H1 (cell line): Measurements from ENCODE around the gene PIAS1.

Experiments
- ATF3 ChIP-seq: IDR thresholded peaks from 2 replicates; pipeline ENCODE4 v1.6.1; 2011; ENCODE audit warnings: low read depth, mild to moderate bottlenecking, low read length; ENCODE audit not compliant: insufficient read depth
- CTCF ChIP-seq, 3 experiments: IDR thresholded peaks; 1 replicate in 2 of 3; 2 replicates in 1 of 3; pipeline versions ENCODE4 v1.5.1 to v1.6.1; 2011; ENCODE audit warnings: low read length in 3 of 3, mild to moderate bottlenecking in 3 of 3, inconsistent platforms in 2 of 3, low read depth in 1 of 3, moderate library complexity in 1 of 3; ENCODE audit not compliant: insufficient read depth in 1 of 3; ENCODE audit errors: control extremely low read depth in 1 of 3
- EP300 ChIP-seq, 2 experiments: IDR thresholded peaks; 1 replicate in 1 of 2; 2 replicates in 1 of 2; pipeline ENCODE4 v1.6.1; 2011 to 2012; ENCODE audit warnings: low read depth in 2 of 2, low read length in 2 of 2, mild to moderate bottlenecking in 2 of 2, borderline replicate concordance in 1 of 2, inconsistent platforms in 1 of 2, moderate library complexity in 1 of 2
- EZH2 ChIP-seq: fragments of 200-600 bp; sonication (generic); IDR thresholded peaks from 2 replicates; pipeline ENCODE4 v1.7.1; 2012; ENCODE audit warnings: low read depth, mild to moderate bottlenecking, moderate library complexity, low read length, inconsistent platforms; ENCODE audit not compliant: severe bottlenecking
- MAFK ChIP-seq: IDR thresholded peaks from 2 replicates; pipeline ENCODE4 v1.6.1; 2012; ENCODE audit warnings: low read depth, mild to moderate bottlenecking, improper control_type of control experiment, low read length
- MAX ChIP-seq: IDR thresholded peaks from 2 replicates; pipeline ENCODE4 v1.6.1; 2012; ENCODE audit warnings: inconsistent platforms
- POLR2AphosphoS5 ChIP-seq: IDR thresholded peaks from 2 replicates; pipeline ENCODE4 v1.6.1; 2011; ENCODE audit warnings: low read depth, low read length
- SP1 ChIP-seq: IDR thresholded peaks from 2 replicates; pipeline ENCODE4 v1.6.1; 2011; ENCODE audit warnings: low read depth, low read length
- SP4 ChIP-seq: IDR thresholded peaks from 2 replicates; pipeline ENCODE4 v1.6.1; 2012; ENCODE audit warnings: low read length, inconsistent platforms
- SUZ12 ChIP-seq: fragments of 200-600 bp; sonication (generic); IDR thresholded peaks from 2 replicates; pipeline ENCODE4 v1.6.1; 2012; ENCODE audit warnings: mild to moderate bottlenecking, inconsistent platforms, low read length, moderate library complexity, mixed read lengths
- USF2 ChIP-seq: IDR thresholded peaks from 2 replicates; pipeline ENCODE4 v1.6.1; 2011; ENCODE audit warnings: low read length, improper control_type of control experiment
- YY1 ChIP-seq: IDR thresholded peaks from 2 replicates; pipeline ENCODE4 v1.6.1; 2011; ENCODE audit warnings: low read depth, mild to moderate bottlenecking, low read length

- TF ChIP-seq CTCF (IDR thresholded peaks at IDR 0.05; ENCODE audit: control extremely low read depth in 1 of 3, insufficient read depth in 1 of 3, low read depth in 1 of 3, low read length in 3 of 3) (no peak), MAX (no peak), SP1 (no peak), EP300 (IDR thresholded peaks at IDR 0.05; ENCODE audit: borderline replicate concordance in 1 of 2, low read depth in 2 of 2, low read length in 2 of 2) (no peak), SUZ12 (no peak), YY1 (no peak), SP4 (no peak), EZH2 (no peak), POLR2AphosphoS5 (no peak), ATF3 (no peak), USF2 (no peak), MAFK (no peak)
Observed at GRCh38 chr15:68038246-68038645, 15.9 kb upstream of the PIAS1 start.
